ENCODE data around the gene OR10A5. TPM values are rescaled to one million over a fixed set of nuclear protein-coding genes. Genes with fewer than 3 reads are reported as not detected.
"Not testable (repeated sequence)": the region's sequence is repeated elsewhere in the genome, so short reads cannot be mapped to it uniquely, and the experiment has no call there.

The OR10A5 gene
- total RNA-seq, 1 donor from 2014 or later, result not detected

DNA sequence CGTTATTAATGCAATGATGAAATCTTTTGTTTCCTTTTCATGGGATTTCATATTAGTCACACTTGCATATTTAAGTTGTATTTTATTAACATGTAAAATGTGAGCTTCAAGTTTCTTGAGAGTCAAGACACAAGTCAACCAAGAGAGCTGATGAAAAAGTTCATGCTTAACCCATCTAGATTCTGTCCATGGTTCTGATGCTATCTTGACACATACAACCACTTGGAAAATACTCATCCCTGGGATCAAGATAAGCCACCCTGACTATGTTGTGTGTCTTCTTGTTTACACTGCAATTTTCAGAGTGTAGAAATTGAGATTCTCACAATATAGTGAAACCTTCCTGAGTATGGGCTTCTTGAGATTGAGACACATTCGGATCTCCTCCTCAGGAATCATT, 30.3 kb downstream of the OR10A5 start:
- DNase-seq (ENCODE audit: low spot score), result no peak

DNA sequence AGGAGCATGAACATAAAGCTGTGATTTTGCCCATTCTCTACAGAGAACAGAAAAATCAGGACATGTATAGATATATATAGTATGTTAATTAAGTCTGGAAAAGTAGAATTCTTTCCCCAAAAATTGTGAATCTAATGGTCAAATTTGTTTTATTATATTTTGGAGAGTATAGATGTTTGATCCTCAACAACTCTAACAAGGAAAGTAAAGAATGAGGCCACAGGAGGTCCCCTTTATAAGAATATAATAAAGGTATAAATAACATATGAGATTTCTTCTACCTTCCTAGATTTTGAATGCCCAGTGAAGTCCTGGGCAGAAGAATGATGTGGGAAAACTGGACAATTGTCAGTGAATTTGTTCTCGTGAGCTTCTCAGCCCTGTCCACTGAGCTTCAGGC, 30.8 kb downstream of the OR10A5 start, which contains the start of gene OR10A4:
Gene OR10A4, plus strand, starts transcription at position 301 of the 400 bp plus-strand sequence. Its CDS starts 23 bp downstream, at position 324.
- DNase-seq (ENCODE audit: low spot score), result no peak

DNA sequence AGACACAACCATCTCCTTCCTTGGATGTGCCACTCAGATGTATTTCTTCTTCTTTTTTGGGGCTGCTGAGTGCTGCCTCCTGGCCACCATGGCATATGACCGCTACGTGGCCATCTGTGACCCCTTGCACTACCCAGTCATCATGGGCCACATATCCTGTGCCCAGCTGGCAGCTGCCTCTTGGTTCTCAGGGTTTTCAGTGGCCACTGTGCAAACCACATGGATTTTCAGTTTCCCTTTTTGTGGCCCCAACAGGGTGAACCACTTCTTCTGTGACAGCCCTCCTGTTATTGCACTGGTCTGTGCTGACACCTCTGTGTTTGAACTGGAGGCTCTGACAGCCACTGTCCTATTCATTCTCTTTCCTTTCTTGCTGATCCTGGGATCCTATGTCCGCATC, 31.4 kb downstream of the OR10A5 start:
- no peak for DNase-seq (ENCODE audit: low spot score)

DNA sequence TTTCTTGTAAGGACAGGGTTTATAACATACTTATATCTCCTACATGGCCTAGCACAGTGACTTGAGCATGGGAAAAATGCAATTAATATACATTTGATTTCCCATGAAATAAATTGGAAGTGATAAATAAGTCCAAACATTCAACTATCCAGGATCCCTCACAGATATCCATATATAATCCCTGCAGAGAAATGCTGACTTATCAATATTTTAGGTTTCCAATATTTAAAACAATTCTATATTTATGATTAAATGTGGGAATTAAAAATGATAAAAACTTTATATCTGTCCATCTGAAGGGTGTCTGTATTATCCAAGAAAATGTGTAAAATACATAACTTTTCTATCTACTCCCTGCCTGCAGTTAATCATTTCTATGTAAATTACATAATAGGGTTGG, 37.3 kb downstream of the OR10A5 start:
- DNase-seq (ENCODE audit: low spot score), result no peak

DNA sequence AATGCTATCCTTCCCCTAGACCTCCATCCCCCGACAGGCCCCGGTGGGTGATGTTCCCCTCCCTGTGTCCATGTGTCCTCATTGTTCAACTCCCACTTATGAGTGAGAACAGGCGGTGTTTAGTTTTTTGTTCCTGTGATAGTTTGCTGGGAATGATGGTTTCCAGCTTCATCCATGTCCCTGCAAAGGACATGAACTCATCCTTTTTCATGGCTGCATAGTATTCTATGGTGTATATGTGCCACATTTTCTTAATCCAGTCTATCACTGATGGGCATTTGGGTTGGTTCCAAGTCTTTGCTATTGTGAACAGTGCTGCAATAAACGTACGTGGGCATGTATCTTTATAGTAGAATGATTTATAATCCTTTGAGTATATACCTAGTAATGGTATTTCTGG, 42.2 kb downstream of the OR10A5 start:
- not testable (repeated sequence) for DNase-seq (ENCODE audit: low spot score)

DNA sequence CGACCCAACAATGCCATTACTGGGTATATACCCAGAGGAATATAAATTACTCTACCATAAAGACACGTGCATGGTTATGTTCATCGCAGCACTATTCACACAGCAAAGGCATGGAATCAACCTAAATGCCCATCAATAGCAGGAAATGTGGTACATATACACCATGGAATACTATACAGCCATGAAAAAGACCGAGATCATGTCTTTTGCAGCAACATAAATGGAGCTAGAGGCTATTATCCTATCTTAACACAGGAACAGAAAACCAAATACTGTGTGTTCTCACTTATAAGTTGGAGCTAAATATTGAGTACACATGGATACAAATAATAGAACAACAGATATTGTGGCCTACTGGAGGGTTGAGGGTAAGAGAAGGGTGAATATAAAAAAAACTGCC, 43.3 kb downstream of the OR10A5 start:
- DNase-seq (ENCODE audit: low spot score), result no peak

DNA sequence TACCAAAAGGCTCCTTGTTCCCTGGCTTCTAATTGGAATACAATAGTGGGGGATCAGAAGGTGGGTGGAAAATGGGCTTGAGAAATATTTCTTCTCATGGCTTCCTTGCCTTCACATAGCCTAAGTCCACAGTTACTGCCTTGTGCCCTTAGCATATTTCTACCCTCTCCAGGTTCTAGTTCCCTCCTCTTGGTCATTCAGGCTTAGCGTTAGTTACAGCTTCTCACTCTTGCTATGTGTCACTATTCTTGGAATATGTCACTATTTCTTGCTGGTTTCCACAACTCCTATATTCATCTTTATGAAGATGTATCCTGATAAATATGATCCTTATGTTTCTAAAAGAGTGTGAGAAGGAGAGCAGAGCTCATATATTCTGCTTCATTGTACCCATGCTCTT, 44.4 kb downstream of the OR10A5 start:
- DNase-seq (ENCODE audit: low spot score), result no peak

DNA sequence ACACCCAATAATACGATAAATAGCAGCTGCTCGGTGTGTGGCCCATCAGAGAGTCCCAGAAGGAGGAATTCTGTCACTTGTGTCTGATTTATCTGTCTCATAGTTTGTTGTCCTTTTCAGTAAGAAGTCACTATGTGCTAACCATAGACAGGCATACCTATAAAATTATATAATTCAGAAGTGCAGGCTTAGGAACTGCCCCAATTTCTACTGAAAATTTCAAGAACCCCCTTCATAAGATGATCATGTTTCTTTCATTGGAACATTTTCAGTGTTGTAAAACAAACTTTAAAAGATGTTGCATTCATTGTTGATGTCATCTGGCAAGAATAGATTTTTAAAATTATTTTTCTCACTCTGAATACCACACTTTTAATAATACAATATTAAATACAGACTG, 46.9 kb downstream of the OR10A5 start, which contains the start of gene OR2D2:
Gene OR2D2, minus strand, starts transcription at position 101 of the 400 bp plus-strand sequence. Its CDS starts 0 bp downstream, at position 101.
- DNase-seq (ENCODE audit: low spot score), result no peak

DNA sequence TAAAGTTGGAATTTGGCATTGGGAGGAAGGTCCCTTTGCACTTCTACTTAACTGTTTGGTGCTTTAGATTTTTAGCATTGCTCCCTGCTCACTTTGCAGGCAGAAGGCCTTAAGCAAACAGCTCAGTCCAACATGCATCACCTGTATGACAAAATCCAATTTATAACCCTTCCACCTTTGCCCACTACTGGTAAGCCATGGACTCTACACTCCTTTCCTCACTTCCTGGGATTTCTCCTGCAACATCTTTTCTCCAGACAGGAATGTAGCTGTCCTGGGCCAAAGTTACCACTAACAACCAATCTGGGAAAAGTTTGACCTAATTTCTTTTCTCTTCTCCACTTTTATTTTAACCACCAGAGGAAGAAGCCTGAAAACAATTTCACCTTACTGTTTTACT, 48.6 kb downstream of the OR10A5 start:
- DNase-seq (ENCODE audit: low spot score), result no peak

DNA sequence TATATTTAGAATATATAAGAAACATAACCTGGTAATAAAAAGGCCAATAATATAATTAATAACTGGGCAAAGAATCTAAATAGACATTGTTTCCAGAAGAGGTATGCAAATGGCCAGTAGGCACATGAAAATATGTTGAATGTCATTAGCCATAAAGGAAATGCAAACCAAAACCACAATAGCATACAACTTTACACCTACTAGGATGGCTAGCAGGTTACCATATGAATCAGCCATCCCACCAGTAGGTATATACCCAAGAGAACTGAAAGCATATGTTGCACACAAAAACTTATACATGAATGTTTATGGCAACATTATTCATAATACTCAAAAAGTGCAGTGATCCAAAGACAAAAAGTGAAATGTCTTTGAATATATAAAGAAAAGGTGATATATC, 49.5 kb downstream of the OR10A5 start:
- DNase-seq (ENCODE audit: low spot score), result no peak

Other genes with a start within 250 kb of the OR10A5 start
- 20.8 TPM for gene RRP8, start 242.1 kb upstream of the OR10A5 start, total RNA-seq
- gene ILK, start 241.9 kb upstream of the OR10A5 start, total RNA-seq, result 141 TPM
- 142 TPM for gene TAF10, start 233.5 kb upstream of the OR10A5 start, total RNA-seq
- 133 TPM for gene TPP1, start 226.3 kb upstream of the OR10A5 start, total RNA-seq
- 23.0 TPM for gene DCHS1, start 189.9 kb upstream of the OR10A5 start, total RNA-seq
- gene MRPL17, start 162.3 kb upstream of the OR10A5 start, total RNA-seq, result 42.2 TPM
- gene OR2AG2, start 73.7 kb upstream of the OR10A5 start, total RNA-seq, result 0.06 TPM
- not detected for gene OR2AG1, start 62.7 kb upstream of the OR10A5 start, total RNA-seq
- 0.35 TPM for gene OR6A2, start 46.0 kb upstream of the OR10A5 start, total RNA-seq
- not detected for gene OR10A2, start 17.4 kb downstream of the OR10A5 start, total RNA-seq
- not detected for gene OR10A4, start 30.9 kb downstream of the OR10A5 start, total RNA-seq
- gene OR2D2, start 46.8 kb downstream of the OR10A5 start, total RNA-seq, result not detected
- not detected for gene OR2D3, start 75.3 kb downstream of the OR10A5 start, total RNA-seq
- 2.5 TPM for gene ZNF215, start 80.7 kb downstream of the OR10A5 start, total RNA-seq
- 0.96 TPM for gene ZNF214, start 174.7 kb downstream of the OR10A5 start, total RNA-seq
- not detected for gene NLRP14, start 174.8 kb downstream of the OR10A5 start, total RNA-seq
- gene RBMXL2, start 243.3 kb downstream of the OR10A5 start, total RNA-seq, result not detected

Measured in mesenteric fat pad (tissue), 1 donor.